ENCODE data around the gene NELL2.

The NELL2 gene

DNA sequence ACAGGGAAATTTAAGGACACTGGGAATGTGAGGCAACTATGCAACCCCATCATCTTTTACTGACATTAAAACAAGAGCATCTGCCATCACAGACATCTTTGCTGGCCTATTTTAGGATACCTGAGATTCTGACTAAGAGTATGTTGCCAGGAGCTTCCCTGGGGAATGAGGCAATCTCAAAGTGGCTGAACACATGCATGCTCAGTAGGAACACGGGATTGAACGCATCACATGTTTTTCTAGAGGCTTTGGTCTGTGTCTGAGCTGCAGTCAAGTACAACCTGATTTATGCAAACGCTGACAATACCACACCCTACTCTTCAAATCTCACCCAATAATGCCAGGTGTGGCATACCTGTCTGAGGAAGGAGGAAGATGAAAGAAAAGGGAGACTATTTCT, 416.5 kb downstream of the NELL2 start:
- TF ChIP-seq, protein P1, sequence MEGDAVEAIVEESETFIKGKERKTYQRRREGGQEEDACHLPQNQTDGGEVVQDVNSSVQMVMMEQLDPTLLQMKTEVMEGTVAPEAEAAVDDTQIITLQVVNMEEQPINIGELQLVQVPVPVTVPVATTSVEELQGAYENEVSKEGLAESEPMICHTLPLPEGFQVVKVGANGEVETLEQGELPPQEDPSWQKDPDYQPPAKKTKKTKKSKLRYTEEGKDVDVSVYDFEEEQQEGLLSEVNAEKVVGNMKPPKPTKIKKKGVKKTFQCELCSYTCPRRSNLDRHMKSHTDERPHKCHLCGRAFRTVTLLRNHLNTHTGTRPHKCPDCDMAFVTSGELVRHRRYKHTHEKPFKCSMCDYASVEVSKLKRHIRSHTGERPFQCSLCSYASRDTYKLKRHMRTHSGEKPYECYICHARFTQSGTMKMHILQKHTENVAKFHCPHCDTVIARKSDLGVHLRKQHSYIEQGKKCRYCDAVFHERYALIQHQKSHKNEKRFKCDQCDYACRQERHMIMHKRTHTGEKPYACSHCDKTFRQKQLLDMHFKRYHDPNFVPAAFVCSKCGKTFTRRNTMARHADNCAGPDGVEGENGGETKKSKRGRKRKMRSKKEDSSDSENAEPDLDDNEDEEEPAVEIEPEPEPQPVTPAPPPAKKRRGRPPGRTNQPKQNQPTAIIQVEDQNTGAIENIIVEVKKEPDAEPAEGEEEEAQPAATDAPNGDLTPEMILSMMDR (IDR thresholded peaks at IDR 0.05; ENCODE audit: low read length, missing control alignments): no peak
- DNase-seq (ENCODE audit: low read depth): no peak
- H3K4me3 ChIP-seq (replicated peaks; ENCODE audit: low read depth, low read length): no peak overlapping the region
